K562 (cell line): ENCODE measurements around the gene DRAXIN. TPM values are rescaled to one million over a fixed set of nuclear protein-coding genes. Genes with fewer than 3 reads are reported as not detected.

Experiments used
- ERF ChIP-seq: fragments of 450-650 bp; formaldehyde crosslinking; IDR thresholded peaks from 2 replicates; pipeline ENCODE4 v1.4.0; 2020; ENCODE audit warnings: mild to moderate bottlenecking, mixed read lengths
- ETV6 ChIP-seq, 3 experiments: fragments of 150-350 bp in 1 of 3; sonication (generic) in 1 of 3; formaldehyde crosslinking in 1 of 3; IDR thresholded peaks; 2 replicates each; pipeline versions ENCODE4 v1.6.1 to v1.8.0; 2014 to 2022; ENCODE audit warnings: borderline replicate concordance in 2 of 3, low read depth in 2 of 3, antibody characterized with exemption in 1 of 3, low read length in 1 of 3, mild to moderate bottlenecking in 1 of 3, missing genetic modification reagents in 1 of 3
- HNRNPLL ChIP-seq: fragments of 200-400 bp; formaldehyde crosslinking; IDR thresholded peaks from 2 replicates; pipeline ENCODE4 v1.6.1; 2017; ENCODE audit warnings: low read length, low read depth, mild to moderate bottlenecking; ENCODE audit not compliant: poor library complexity, severe bottlenecking
- MEIS2 ChIP-seq: fragments of 450-650 bp; IDR thresholded peaks from 2 replicates; pipeline ENCODE4 v1.6.1; 2014; ENCODE audit warnings: mild to moderate bottlenecking; ENCODE audit not compliant: partially characterized antibody
- MYNN ChIP-seq, 2 experiments: sonication (generic); formaldehyde crosslinking in 1 of 2; IDR thresholded peaks; 2 replicates each; pipeline versions ENCODE4 v1.5.0 to v1.6.1; 2016 to 2020; ENCODE audit warnings: antibody characterized with exemption in 1 of 2, missing genetic modification reagents in 1 of 2
- POU5F1 ChIP-seq: fragments of 150-350 bp; IDR thresholded peaks from 2 replicates; pipeline ENCODE4 v1.6.1; 2014; ENCODE audit warnings: borderline replicate concordance, low read length, low read depth, mild to moderate bottlenecking; ENCODE audit not compliant: partially characterized antibody
- SMARCA5 ChIP-seq: fragments of 450-650 bp; IDR thresholded peaks from 2 replicates; pipeline ENCODE4 v1.6.1; 2016
- TAF9B ChIP-seq: fragments of 450-650 bp; IDR thresholded peaks from 2 replicates; pipeline ENCODE4 v1.6.1; 2018; ENCODE audit warnings: mild to moderate bottlenecking; ENCODE audit not compliant: partially characterized antibody
- TFAM ChIP-seq: fragments of 250-450 bp; sonication (Bioruptor Pico); conservative IDR thresholded peaks from 2 replicates; pipeline ENCODE4 v1.5.0; 2021; ENCODE audit warnings: mild to moderate bottlenecking, moderate library complexity
- YBX1 ChIP-seq: fragments of 450-650 bp; IDR thresholded peaks from 2 replicates; pipeline ENCODE4 v1.7.1; 2016; ENCODE audit warnings: mild to moderate bottlenecking
- ZBTB8A ChIP-seq: fragments of 450-650 bp; IDR thresholded peaks from 2 replicates; pipeline ENCODE4 v1.6.1; 2018; ENCODE audit warnings: mild to moderate bottlenecking, moderate library complexity; ENCODE audit not compliant: partially characterized antibody
- ZNF274 ChIP-seq: IDR thresholded peaks from 2 replicates; pipeline ENCODE4 v1.6.1; 2011; ENCODE audit warnings: low read depth, mild to moderate bottlenecking, low read length, moderate library complexity, borderline replicate concordance
- polyA plus RNA-seq, 8 experiments: library from polyadenylated mRNA; depleted of rRNA in 4 of 8; stranded (reverse) in 5 of 8; unstranded in 3 of 8; fragments of >200 nt; fragmentation: Nextera tagmentation in 2 of 8; fragmentation: Illumina TruSeq in 1 of 8; extraction: Ambion mirVana in 2 of 8; extraction: Trizol in 1 of 8; gene quantifications; 2 replicates each; pipeline versions ENCODE4 v1.2.1 to v1.2.3, GENCODE V29; 2011 to 2014; ENCODE audit warnings: inconsistent platforms in 1 of 8, missing spikeins in 1 of 8
- total RNA-seq, 7 experiments: library from RNA; depleted of rRNA in 6 of 7; stranded (reverse); fragments of >200 nt in 6 of 7; fragmentation: Illumina TruSeq in 2 of 7; extraction: Trizol in 2 of 7; gene quantifications; 2 replicates each; pipeline versions ENCODE4 v1.2.1 to v1.2.3, GENCODE V29; 2011 to 2021; ENCODE audit warnings: low replicate concordance in 1 of 7
- TF ChIP-seq, protein P1 (sequence below), 2 experiments: fragments of 450-650 bp; IDR thresholded peaks; 2 replicates each; pipeline ENCODE4 v1.6.1; 2018; ENCODE audit warnings: mild to moderate bottlenecking in 2 of 2, low read depth in 1 of 2; ENCODE audit not compliant: partially characterized antibody in 2 of 2
- TF ChIP-seq, protein P2 (sequence below): fragments of 250-450 bp; sonication (Bioruptor Pico); IDR thresholded peaks from 2 replicates; pipeline ENCODE4 v1.5.0; 2021
- TF ChIP-seq, protein P3 (sequence below): sonication (generic); formaldehyde crosslinking; IDR thresholded peaks from 2 replicates; pipeline ENCODE4 v1.8.0; 2022; ENCODE audit warnings: mild to moderate bottlenecking, missing genetic modification reagents
- TF ChIP-seq, protein P4 (sequence below): fragments of 250-450 bp; sonication (Bioruptor Pico); IDR thresholded peaks from 2 replicates; pipeline ENCODE4 v1.8.0; 2022; ENCODE audit warnings: moderate library complexity, mild to moderate bottlenecking, inconsistent platforms
- TF ChIP-seq, protein P5 (sequence below): fragments of 250-450 bp; sonication (Bioruptor Pico); IDR thresholded peaks from 2 replicates; pipeline ENCODE4 v1.5.1; 2021; ENCODE audit warnings: mild to moderate bottlenecking

DRAXIN gene
- total and polyA plus RNA-seq, 9 of the 15 experiments (the other 6 are each of a cell fraction or from before 2014, with no cell fraction given): 0.01 to 0.04 (median 0.01) TPM; not detected in 6

DNA sequence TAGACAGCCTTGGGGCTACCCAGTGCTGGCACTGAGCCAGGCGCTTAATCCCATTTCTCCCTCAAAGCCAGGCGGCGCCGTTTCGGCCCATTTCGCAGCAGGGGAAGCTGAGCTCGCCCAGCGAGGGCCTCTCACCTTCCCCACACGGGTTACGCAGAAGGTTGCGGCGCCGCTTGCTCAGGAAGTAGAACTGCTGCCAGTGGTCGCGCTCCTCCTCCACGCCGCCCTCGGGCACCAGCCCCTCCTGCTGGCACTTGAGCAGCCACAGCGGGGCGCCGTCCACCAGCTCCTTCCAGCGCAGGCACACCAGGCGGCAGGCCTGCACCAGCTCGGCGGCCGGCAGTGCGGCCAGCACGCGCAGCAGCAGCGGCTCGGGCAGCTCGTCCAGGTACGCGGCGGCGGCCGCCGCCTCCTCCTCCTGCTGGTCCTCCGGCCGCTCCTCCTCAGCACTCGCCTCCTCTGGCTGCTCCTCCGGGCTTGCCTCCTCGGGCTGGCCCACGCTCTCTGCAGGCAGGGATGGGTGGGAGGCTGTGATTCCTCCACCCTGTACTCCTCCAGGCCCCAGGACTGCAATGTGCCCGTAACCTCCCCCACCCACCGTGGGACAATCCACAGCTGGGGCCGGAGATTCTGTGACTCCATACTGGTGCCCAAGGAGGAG is 41.0 kb upstream of the DRAXIN start (continued):
- TF ChIP-seq, protein P1, sequence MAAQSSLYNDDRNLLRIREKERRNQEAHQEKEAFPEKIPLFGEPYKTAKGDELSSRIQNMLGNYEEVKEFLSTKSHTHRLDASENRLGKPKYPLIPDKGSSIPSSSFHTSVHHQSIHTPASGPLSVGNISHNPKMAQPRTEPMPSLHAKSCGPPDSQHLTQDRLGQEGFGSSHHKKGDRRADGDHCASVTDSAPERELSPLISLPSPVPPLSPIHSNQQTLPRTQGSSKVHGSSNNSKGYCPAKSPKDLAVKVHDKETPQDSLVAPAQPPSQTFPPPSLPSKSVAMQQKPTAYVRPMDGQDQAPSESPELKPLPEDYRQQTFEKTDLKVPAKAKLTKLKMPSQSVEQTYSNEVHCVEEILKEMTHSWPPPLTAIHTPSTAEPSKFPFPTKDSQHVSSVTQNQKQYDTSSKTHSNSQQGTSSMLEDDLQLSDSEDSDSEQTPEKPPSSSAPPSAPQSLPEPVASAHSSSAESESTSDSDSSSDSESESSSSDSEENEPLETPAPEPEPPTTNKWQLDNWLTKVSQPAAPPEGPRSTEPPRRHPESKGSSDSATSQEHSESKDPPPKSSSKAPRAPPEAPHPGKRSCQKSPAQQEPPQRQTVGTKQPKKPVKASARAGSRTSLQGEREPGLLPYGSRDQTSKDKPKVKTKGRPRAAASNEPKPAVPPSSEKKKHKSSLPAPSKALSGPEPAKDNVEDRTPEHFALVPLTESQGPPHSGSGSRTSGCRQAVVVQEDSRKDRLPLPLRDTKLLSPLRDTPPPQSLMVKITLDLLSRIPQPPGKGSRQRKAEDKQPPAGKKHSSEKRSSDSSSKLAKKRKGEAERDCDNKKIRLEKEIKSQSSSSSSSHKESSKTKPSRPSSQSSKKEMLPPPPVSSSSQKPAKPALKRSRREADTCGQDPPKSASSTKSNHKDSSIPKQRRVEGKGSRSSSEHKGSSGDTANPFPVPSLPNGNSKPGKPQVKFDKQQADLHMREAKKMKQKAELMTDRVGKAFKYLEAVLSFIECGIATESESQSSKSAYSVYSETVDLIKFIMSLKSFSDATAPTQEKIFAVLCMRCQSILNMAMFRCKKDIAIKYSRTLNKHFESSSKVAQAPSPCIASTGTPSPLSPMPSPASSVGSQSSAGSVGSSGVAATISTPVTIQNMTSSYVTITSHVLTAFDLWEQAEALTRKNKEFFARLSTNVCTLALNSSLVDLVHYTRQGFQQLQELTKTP (IDR thresholded peaks at IDR 0.05; ENCODE audit: low read depth in 1 of 2, partially characterized antibody in 2 of 2): no peak
- TF ChIP-seq ETV6 (IDR thresholded peaks at IDR 0.05; ENCODE audit: borderline replicate concordance in 1 of 2, low read depth in 2 of 2, low read length in 1 of 2) (no peak), ETV6 (CRISPR knock-in tag; IDR thresholded peaks at IDR 0.05; ENCODE audit: borderline replicate concordance) (no peak), POU5F1 (no peak), YBX1 (no peak), HNRNPLL (peak; percentile 55), TFAM (CRISPR knock-in tag) (no peak), MYNN (IDR thresholded peaks at IDR 0.05) (peak; percentile 81), MYNN (CRISPR knock-in tag; IDR thresholded peaks at IDR 0.05) (no peak), SMARCA5 (peak; percentile 96; the same call in 1 of the 2 replicates), TAF9B (no peak), ERF (CRISPR knock-in tag) (peak; percentile 77; the same call in 1 of the 2 replicates), ZNF274 (no peak), MEIS2 (peak; percentile 2), ZBTB8A (no peak)
- TF ChIP-seq, protein P2, sequence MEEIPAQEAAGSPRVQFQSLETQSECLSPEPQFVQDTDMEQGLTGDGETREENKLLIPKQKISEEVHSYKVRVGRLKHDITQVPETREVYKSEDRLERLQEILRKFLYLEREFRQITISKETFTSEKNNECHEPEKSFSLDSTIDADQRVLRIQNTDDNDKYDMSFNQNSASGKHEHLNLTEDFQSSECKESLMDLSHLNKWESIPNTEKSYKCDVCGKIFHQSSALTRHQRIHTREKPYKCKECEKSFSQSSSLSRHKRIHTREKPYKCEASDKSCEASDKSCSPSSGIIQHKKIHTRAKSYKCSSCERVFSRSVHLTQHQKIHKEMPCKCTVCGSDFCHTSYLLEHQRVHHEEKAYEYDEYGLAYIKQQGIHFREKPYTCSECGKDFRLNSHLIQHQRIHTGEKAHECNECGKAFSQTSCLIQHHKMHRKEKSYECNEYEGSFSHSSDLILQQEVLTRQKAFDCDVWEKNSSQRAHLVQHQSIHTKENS (CRISPR knock-in tag): no peak
- TF ChIP-seq, protein P3, sequence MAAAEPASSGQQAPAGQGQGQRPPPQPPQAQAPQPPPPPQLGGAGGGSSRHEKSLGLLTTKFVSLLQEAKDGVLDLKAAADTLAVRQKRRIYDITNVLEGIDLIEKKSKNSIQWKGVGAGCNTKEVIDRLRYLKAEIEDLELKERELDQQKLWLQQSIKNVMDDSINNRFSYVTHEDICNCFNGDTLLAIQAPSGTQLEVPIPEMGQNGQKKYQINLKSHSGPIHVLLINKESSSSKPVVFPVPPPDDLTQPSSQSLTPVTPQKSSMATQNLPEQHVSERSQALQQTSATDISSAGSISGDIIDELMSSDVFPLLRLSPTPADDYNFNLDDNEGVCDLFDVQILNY (CRISPR knock-in tag): peak; percentile 52; the same call in 1 of the 2 replicates
- TF ChIP-seq, protein P4, sequence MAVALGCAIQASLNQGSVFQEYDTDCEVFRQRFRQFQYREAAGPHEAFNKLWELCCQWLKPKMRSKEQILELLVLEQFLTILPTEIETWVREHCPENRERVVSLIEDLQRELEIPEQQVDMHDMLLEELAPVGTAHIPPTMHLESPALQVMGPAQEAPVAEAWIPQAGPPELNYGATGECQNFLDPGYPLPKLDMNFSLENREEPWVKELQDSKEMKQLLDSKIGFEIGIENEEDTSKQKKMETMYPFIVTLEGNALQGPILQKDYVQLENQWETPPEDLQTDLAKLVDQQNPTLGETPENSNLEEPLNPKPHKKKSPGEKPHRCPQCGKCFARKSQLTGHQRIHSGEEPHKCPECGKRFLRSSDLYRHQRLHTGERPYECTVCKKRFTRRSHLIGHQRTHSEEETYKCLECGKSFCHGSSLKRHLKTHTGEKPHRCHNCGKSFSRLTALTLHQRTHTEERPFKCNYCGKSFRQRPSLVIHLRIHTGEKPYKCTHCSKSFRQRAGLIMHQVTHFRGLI: no peak
- TF ChIP-seq, protein P5, sequence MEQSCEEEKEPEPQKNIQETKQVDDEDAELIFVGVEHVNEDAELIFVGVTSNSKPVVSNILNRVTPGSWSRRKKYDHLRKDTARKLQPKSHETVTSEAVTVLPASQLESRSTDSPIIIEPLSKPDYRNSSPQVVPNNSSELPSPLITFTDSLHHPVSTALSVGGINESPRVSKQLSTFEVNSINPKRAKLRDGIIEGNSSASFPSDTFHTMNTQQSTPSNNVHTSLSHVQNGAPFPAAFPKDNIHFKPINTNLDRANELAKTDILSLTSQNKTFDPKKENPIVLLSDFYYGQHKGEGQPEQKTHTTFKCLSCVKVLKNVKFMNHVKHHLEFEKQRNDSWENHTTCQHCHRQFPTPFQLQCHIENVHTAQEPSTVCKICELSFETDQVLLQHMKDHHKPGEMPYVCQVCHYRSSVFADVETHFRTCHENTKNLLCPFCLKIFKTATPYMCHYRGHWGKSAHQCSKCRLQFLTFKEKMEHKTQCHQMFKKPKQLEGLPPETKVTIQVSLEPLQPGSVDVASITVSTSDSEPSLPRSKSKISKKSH (CRISPR knock-in tag): no peak
